ENCODE data around the gene ADD1. TPM values are rescaled to one million over a fixed set of nuclear protein-coding genes. Genes with fewer than 3 reads are reported as not detected.
"Not testable (repeated sequence)": the region's sequence is repeated elsewhere in the genome, so short reads cannot be mapped to it uniquely, and the experiment has no call there.

Gene ADD1
- total and polyA plus RNA-seq, 4 experiments from 2014 or later, result 159 to 293 (median 230) TPM

DNA sequence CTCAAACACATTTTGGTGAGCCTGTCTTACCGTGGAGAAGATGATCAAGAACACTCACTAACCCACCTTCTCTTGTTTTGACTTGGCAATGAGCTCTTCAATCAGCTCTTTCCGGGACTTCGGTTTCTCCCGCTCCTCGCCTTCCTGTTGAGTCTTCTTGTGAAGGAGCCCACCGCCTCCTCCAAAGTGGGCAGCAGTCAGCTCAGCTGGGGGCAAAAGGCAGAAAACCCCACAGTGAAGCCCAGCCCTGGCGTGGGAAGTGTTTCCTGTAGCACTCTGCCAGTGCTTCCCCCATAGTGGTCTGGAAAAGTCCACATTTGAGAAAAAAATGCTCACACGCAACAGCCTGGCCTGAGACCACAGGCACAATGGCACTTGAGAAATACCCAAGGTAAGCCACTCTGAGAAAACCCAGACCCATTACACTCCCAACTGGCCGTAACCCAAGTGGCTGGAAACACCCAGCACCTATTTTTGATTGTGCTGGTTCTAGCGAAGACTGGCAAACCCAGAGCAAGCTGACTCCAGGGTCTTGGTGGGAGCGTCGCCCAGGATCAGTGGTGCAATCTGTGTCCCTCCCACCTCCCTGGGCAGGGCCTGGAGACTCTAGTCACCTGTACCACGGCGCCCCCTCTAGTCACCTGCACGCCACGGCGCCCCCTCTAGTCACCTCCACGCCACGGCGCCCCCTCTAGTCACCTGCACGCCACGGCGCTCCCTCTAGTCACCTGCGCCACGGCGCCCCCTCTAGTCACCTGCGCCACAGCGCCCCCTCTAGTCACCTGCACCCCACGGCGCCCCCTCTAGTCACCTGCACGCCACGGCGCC, 110.9 kb downstream of the ADD1 start:
- ChIA-PET CTCF (ENCODE audit: partially characterized antibody) (interaction anchor here (0.6 to 3.7 kb wide), 15 partner anchors 9 to 232 kb away, joined by 3 to 34 read pairs (median 5); partner anchors contain the start of genes GRK4 and NOP14), POLR2A (ENCODE audit: partially characterized antibody) (interaction anchor here (1.1 to 3.8 kb wide), 4 partner anchors 8 to 119 kb away, joined by 3 to 28 read pairs (median 12); partner anchors contain the start of genes GRK4 and NOP14)
- Histone ChIP-seq H3K4me1 (ENCODE audit: insufficient read depth, low read length) (peaks cover 33% of the 10 kb centered on the region), H3K4me3 (ENCODE audit: low read length in 2 of 2) (no peak overlapping the region), H3K9me3 (ENCODE audit: control insufficient read depth in 1 of 2, low read length in 2 of 2) (no peaks in the 10 kb centered on the region), H3K27ac (ENCODE audit: low read depth, low read length) (peak overlapping the region; percentile 23), H3K36me3 (ENCODE audit: insufficient read depth, low read length) (peaks cover 71% of the 10 kb centered on the region), H3K27me3 (ENCODE audit: insufficient read depth, low read length) (no peaks in the 10 kb centered on the region)
- DNase-seq, result peak; percentile 40 to 70 (median 44)
- H3K36me3 Mint-ChIP-seq, result peaks cover 61 to 81% of the 10 kb centered on the region in 2 donors
- peak overlapping the region; percentile 83 to 98 (median 92) for H3K27ac Mint-ChIP-seq
- peak overlapping the region in 4 of 8 donors; percentile 20 to 83 (median 50) for H3K4me3 Mint-ChIP-seq
- no peaks in the 10 kb centered on the region for H3K9me3 Mint-ChIP-seq
- intact Hi-C loops (cut with micrococcal nuclease), result loop anchor here (2.0 kb wide), 2 partner anchors 20 to 190 kb away; no protein-coding TSS in a partner anchor
- H3K27me3 Mint-ChIP-seq, result no peaks in the 10 kb centered on the region
- H3K4me1 Mint-ChIP-seq, result peaks cover 25 to 42% (median 34%) of the 10 kb centered on the region in 4 donors

DNA sequence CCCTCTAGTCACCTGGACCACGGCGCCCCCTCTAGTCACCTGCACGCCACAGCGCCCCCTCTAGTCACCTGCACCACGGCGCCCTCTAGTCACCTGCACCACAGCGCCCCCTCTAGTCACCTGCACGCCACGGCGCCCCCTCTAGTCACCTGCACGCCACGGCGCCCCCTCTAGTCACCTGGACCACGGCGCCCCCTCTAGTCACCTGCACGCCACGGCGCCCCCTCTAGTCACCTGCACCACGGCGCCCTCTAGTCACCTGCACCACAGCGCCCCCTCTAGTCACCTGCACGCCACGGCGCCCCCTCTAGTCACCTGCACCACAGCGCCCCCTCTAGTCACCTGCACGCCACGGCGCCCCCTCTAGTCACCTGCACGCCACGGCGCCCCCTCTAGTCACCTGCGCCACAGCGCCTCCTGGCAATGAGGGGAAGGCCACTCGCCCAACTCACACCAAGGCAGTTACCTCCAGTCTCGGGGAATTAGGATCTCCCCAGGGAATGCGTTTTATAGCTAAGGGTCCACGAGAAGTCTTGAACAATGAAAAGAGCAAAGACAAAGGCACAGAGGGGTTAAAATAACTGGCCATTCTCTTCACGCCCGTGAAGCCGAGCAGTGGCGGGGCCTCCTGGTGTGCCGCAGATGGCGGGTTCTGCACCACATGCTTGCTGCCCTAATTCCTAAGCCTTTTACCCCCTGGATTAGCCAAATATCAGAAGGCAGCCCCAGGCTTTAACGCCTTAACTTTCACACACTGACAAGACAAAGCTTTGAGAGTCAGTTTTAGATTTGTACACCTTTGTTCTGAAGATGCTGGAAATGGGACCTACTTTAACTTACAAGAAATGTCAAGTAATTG, 111.8 kb downstream of the ADD1 start:
- ChIA-PET POLR2A (ENCODE audit: partially characterized antibody) (interaction anchor here (0.8 to 2.2 kb wide), 3 partner anchors 11 to 199 kb away, joined by 4 to 28 read pairs (median 5); partner anchors contain the start of gene TNIP2), CTCF (ENCODE audit: partially characterized antibody) (interaction anchor here (1.0 to 3.7 kb wide), 5 partner anchors 8 to 195 kb away, joined by 3 to 34 read pairs (median 8); partner anchors contain the start of genes GRK4 and NOP14)
- not testable (repeated sequence) for H3K27ac ChIP-seq (ENCODE audit: low read depth, low read length); H3K9me3 Mint-ChIP-seq; H3K4me3 ChIP-seq (ENCODE audit: low read length in 2 of 2); H3K27me3 ChIP-seq (ENCODE audit: insufficient read depth, low read length); H3K27me3 Mint-ChIP-seq; H3K9me3 ChIP-seq (ENCODE audit: control insufficient read depth in 1 of 2, low read length in 2 of 2); H3K4me3 Mint-ChIP-seq
- Mint-ChIP-seq H3K4me1 (peaks cover 30 to 51% (median 40%) of the 10 kb centered on the region in 4 donors), H3K36me3 (peaks cover 55 to 77% of the 10 kb centered on the region in 2 donors), H3K27ac (peak overlapping the region in 4 of 7 donors; percentile 83 to 98 (median 90))
- intact Hi-C loops (cut with micrococcal nuclease), result loop anchor here (2.0 kb wide), 2 partner anchors 21 to 191 kb away; no protein-coding TSS in a partner anchor
- Histone ChIP-seq H3K36me3 (ENCODE audit: insufficient read depth, low read length) (peaks cover 62% of the 10 kb centered on the region), H3K4me1 (ENCODE audit: insufficient read depth, low read length) (peaks cover 40% of the 10 kb centered on the region)
- DNase-seq, result peak in 1 of 5 donors; percentile 21

DNA sequence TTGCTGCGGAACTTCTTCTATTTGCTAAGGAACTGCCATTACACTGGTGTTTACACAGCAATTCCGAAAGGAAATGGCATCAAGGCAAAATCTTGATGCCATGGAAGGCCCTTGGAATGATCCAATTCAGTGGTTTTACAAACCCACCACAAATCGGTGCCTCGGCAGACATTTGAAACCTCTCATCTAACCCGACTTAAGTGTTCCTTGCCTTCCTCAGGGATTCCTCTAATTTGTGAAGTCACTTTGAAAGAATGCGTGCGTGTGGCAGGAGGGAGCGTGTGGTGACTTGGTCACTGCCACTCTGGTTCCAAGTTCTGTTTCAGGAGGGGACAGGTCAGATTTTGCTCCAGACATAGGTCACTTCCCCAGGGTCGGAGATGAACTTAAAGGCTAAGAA, 114.8 kb downstream of the ADD1 start:
- Histone ChIP-seq H3K9me3 (ENCODE audit: control insufficient read depth in 1 of 2, low read length in 2 of 2) (no peaks in the 10 kb centered on the region), H3K27me3 (ENCODE audit: insufficient read depth, low read length) (no peaks in the 10 kb centered on the region), H3K4me3 (ENCODE audit: low read length in 2 of 2) (no peak overlapping the region), H3K4me1 (ENCODE audit: insufficient read depth, low read length) (peaks cover 58% of the 10 kb centered on the region), H3K27ac (ENCODE audit: low read depth, low read length) (no peak overlapping the region), H3K36me3 (ENCODE audit: insufficient read depth, low read length) (peaks cover 38% of the 10 kb centered on the region)
- intact Hi-C loops (cut with micrococcal nuclease), result no loop called here
- H3K27me3 Mint-ChIP-seq, result no peaks in the 10 kb centered on the region
- ChIA-PET CTCF (ENCODE audit: partially characterized antibody) (no interaction called here), POLR2A (ENCODE audit: partially characterized antibody) (interaction anchor here (6.2 kb wide), 1 partner anchor 21 kb away, joined by 82 read pairs; no protein-coding TSS in a partner anchor)
- H3K4me1 Mint-ChIP-seq, result peaks cover 41 to 70% (median 54%) of the 10 kb centered on the region in 4 donors
- peak overlapping the region in 2 of 7 donors; percentile 29 to 61 for H3K27ac Mint-ChIP-seq
- H3K4me3 Mint-ChIP-seq, result no peak overlapping the region
- H3K9me3 Mint-ChIP-seq, result no peaks in the 10 kb centered on the region
- H3K36me3 Mint-ChIP-seq, result peaks cover 36 to 59% of the 10 kb centered on the region in 2 donors
- no peak for DNase-seq

DNA sequence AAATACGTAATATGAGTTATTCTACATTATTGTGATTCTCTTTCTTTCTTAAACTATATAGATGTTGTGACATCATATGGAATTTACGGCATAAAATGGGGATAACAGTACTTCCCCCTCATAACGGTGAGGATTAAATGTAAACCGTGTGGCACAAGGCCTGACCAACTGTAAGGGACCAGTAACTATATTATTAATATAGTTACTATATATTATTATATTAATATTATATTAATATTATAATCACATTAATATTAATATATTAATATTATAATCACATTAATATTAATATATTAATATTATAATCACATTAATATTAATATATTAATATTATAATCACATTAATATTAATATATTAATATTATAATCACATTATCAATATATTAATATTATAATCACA, 116.8 kb downstream of the ADD1 start:
- H3K4me3 ChIP-seq (ENCODE audit: low read length in 2 of 2); CTCF ChIA-PET (ENCODE audit: partially characterized antibody); H3K27me3 Mint-ChIP-seq; H3K27ac ChIP-seq (ENCODE audit: low read depth, low read length); DNase-seq; H3K9me3 ChIP-seq (ENCODE audit: control insufficient read depth in 1 of 2, low read length in 2 of 2); H3K9me3 Mint-ChIP-seq; H3K27me3 ChIP-seq (ENCODE audit: insufficient read depth, low read length): not testable (repeated sequence)
- peak overlapping the region in 4 of 8 donors; percentile 29 to 52 (median 48) for H3K4me3 Mint-ChIP-seq
- POLR2A ChIA-PET (ENCODE audit: partially characterized antibody), result interaction anchor here (6.2 kb wide), 1 partner anchor 23 kb away, joined by 82 read pairs; no protein-coding TSS in a partner anchor
- H3K27ac Mint-ChIP-seq, result peak overlapping the region in 5 of 7 donors; percentile 66 to 81 (median 74)
- H3K4me1 Mint-ChIP-seq, result peaks cover 35 to 67% (median 50%) of the 10 kb centered on the region in 4 donors
- peaks cover 59% of the 10 kb centered on the region for H3K4me1 ChIP-seq (ENCODE audit: insufficient read depth, low read length)
- peaks cover 32% of the 10 kb centered on the region for H3K36me3 ChIP-seq (ENCODE audit: insufficient read depth, low read length)
- intact Hi-C loops (cut with micrococcal nuclease), result loop anchor here (5.0 kb wide), 2 partner anchors 87 to 1248 kb away; partner anchors contain the start of gene SLBP
- peaks cover 24 to 46% of the 10 kb centered on the region in 2 donors for H3K36me3 Mint-ChIP-seq

DNA sequence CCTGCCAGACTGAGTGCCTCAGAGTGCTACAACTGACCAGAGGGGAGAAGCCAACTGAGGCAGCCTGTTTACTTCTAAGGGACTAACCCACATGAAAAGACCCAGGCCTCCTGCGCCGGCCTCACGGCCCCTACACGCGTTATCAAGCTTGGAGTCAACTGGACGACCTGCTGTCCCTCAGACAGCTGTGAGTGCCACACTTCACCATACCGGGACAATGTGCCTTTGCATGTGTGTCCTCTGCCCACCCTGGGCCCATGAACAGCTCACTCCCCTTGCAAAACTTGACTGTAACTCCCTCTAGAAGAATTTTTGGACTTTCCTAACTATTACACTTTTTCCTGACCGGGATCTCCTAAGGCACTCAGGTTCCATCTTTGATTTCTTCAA, 117.8 kb downstream of the ADD1 start:
- Mint-ChIP-seq H3K4me3 (peak overlapping the region; percentile 78 to 93 (median 90)), H3K4me1 (peaks cover 34 to 63% (median 46%) of the 10 kb centered on the region in 4 donors), H3K36me3 (peaks cover 15 to 37% of the 10 kb centered on the region in 2 donors), H3K27me3 (no peaks in the 10 kb centered on the region), H3K9me3 (no peaks in the 10 kb centered on the region), H3K27ac (peak overlapping the region; percentile 91 to 95 (median 93))
- intact Hi-C loops (cut with micrococcal nuclease), result loop anchor here (5.0 kb wide), 2 partner anchors 86 to 1249 kb away; partner anchors contain the start of gene SLBP
- H3K9me3 ChIP-seq (ENCODE audit: control insufficient read depth in 1 of 2, low read length in 2 of 2), result no peaks in the 10 kb centered on the region
- DNase-seq, result peak in 1 of 5 donors; percentile 15
- H3K4me3 ChIP-seq (ENCODE audit: low read length in 2 of 2), result peak overlapping the region; percentile 11 to 68
- ChIA-PET POLR2A (ENCODE audit: partially characterized antibody) (interaction anchor here (1.1 to 6.2 kb wide), 6 partner anchors 16 to 492 kb away, joined by 3 to 82 read pairs (median 4); partner anchors contain the start of gene RNF4), CTCF (ENCODE audit: partially characterized antibody) (interaction anchor here (1.0 to 4.2 kb wide), 6 partner anchors 8 to 198 kb away, joined by 3 to 28 read pairs (median 9); no protein-coding TSS in a partner anchor)
- H3K4me1 ChIP-seq (ENCODE audit: insufficient read depth, low read length), result peaks cover 49% of the 10 kb centered on the region
- no peaks in the 10 kb centered on the region for H3K27me3 ChIP-seq (ENCODE audit: insufficient read depth, low read length)
- H3K27ac ChIP-seq (ENCODE audit: low read depth, low read length), result peak overlapping the region; percentile 83
- H3K36me3 ChIP-seq (ENCODE audit: insufficient read depth, low read length), result peaks cover 22% of the 10 kb centered on the region

DNA sequence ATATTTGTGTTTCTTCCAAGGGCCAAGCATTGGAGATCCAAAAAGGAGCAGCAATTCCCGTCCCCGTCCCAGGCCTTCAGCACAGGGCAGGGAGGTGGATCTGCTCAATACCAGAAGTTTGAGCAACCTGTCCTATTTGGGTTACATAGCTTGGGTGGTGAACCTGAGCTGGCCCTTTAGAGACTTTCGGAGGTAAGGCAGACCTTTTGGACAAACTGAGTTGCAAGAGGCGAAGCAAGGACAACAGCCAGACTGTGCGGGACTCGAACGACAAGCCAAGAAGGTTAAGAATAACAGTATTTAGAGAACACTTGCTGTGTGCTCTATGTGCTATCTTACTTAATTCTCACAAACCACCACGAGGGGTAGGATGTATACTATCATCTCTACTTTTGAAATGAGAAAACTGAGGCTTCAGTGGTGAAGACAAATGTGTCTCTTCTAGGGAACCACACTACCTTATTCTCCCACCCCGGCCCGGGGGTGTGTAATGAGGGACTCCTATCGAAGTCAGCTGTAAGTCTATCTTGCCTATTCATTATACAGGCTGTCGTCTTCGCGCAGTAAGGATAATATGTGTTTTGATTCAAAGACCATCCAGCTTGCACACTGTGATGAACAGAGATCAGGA, 118.3 kb downstream of the ADD1 start:
- no peaks in the 10 kb centered on the region for H3K9me3 ChIP-seq (ENCODE audit: control insufficient read depth in 1 of 2, low read length in 2 of 2)
- Mint-ChIP-seq H3K36me3 (peaks cover 12 to 35% of the 10 kb centered on the region in 2 donors), H3K9me3 (no peaks in the 10 kb centered on the region), H3K4me3 (peak overlapping the region; percentile 78 to 93 (median 90)), H3K4me1 (peaks cover 32 to 63% (median 44%) of the 10 kb centered on the region in 4 donors), H3K27me3 (no peaks in the 10 kb centered on the region), H3K27ac (peak overlapping the region; percentile 91 to 95 (median 93))
- no peaks in the 10 kb centered on the region for H3K27me3 ChIP-seq (ENCODE audit: insufficient read depth, low read length)
- ChIA-PET POLR2A (ENCODE audit: partially characterized antibody) (interaction anchor here (0.6 to 6.2 kb wide), 11 partner anchors 9 to 1091 kb away, joined by 3 to 82 read pairs (median 4); partner anchors contain the start of genes NSD2 and RNF4), CTCF (ENCODE audit: partially characterized antibody) (interaction anchor here (1.0 to 4.2 kb wide), 7 partner anchors 9 to 199 kb away, joined by 3 to 28 read pairs (median 6); no protein-coding TSS in a partner anchor)
- H3K36me3 ChIP-seq (ENCODE audit: insufficient read depth, low read length), result peaks cover 19% of the 10 kb centered on the region
- H3K27ac ChIP-seq (ENCODE audit: low read depth, low read length), result peak overlapping the region; percentile 83
- peaks cover 48% of the 10 kb centered on the region for H3K4me1 ChIP-seq (ENCODE audit: insufficient read depth, low read length)
- peak overlapping the region; percentile 39 to 68 for H3K4me3 ChIP-seq (ENCODE audit: low read length in 2 of 2)
- intact Hi-C loops (cut with micrococcal nuclease), result loop anchor here (2.0 to 5.0 kb wide), 6 partner anchors 17 to 1250 kb away; partner anchors contain the start of genes RNF4, SLBP and TNIP2
- peak in 4 of 5 donors; percentile 27 to 61 (median 48) for DNase-seq
